SKM-1 (cell line): ENCODE measurements around the gene SIVA1.
A peak's percentile ranks its signal among the peaks of the same experiment; 100 is the strongest.

ENCODE experiments used
- DNase-seq: peaks from one replicate; lab custom pipeline; 2025; ENCODE audit not compliant: unreplicated experiment; lab: John Stamatoyannopoulos, UW

The SIVA1 gene, protein sequence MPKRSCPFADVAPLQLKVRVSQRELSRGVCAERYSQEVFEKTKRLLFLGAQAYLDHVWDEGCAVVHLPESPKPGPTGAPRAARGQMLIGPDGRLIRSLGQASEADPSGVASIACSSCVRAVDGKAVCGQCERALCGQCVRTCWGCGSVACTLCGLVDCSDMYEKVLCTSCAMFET

GRCh38 chr14:104752735-104753527, at the start of gene SIVA1:
TSS of gene SIVA1 (plus strand) at chr14:104753147. CDS start at chr14:104753202, 55 bp downstream.
- DNase-seq = peak; percentile 95

DNA sequence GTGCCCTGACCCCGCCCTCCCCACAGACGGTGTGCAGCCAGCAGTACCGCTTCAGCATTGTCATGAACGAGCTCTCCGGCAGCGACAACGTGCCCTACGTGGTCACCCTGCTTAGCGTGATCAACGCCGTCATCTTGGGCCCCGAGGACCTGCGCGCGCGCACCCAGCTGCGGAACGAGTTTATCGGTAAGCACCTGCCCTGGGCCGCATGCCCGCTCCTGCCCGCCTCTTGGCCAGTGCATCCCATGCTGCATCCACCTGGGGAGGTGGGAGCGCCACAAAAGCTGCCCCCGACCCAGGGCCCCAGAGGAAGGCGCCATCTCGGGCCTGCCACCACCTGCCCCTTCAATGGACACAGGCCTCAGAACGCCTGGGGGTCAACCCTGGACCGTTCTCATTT, 49.7 kb upstream of the SIVA1 start:
- no peak for DNase-seq

GRCh38 chr14:104704252-104704651, 48.7 kb upstream of the SIVA1 start:
- no peak for DNase-seq

DNA sequence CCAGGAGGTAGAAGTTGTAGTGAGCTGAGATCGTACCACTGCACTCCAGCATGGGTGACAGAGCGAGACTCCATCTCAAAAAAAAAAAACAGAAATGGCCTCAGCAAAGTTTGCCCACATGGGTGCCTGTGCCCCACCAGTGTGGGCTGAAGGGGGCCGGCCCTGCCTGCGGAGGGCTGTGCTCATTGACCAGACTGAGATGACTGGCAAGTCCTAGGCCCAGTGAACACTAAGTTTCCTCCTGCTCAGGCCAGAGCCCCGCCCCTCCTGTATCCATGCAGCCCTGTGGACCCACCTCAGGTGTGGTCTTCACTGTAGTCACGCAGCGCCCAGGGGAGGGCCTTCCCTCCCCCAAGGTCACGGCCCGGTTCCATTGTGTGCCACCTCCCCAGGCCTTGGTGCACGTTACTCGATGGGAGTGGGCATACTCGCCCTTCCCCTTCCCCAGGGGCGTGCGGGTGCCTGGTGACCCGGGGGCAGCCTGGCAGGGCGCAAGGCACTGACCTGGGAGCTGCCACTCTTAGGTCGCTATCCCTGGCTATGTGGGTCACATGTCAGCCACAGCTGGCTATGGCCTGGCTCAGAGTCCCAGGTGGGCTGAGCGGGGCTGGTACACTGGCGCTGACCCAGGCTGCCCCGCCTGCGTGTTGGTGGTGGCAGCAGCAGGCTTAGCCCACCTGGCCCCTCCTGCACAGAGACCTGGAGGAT, 47.5 kb upstream of the SIVA1 start:
- no peak for DNase-seq

DNA sequence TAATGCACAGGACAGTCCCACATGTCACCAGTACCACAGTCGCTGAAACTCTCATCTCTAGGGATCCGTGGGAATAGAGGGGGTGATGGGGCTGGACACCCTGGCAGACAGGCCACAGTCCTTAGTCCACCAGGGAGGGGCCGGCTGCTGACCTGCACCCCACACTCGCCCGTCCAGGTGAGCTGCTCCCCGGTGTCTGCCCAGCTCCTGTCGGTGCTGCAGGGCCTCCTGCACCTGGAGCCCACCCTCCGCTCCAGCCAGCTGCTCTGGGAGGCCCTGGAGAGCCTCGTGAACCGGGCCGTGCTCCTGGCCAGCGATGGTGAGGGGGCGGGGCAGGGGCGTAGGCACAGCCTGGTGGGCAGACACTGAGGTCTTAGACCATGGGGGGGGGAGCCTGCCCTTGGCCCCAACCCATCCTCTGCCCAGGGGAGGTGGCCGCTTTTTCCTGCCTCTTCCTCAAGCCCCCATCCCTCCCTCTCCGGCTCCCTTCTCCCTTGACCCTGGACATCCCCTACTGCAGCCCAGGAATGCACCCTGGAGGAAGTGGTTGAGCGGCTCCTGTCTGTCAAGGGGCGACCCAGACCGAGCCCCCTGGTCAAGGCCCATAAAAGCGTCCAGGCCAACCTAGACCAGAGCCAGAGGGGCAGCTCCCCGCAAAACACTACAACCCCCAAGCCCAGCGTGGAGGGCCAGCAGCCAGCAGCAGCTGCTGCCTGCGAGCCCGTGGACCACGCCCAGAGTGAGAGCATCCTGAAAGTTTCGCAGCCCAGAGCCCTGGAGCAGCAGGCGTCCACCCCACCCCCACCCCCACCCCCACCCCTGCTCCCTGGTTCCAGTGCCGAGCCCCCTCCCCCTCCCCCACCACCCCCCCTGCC, 46.0 kb upstream of the SIVA1 start:
- DNase-seq = no peak

DNA sequence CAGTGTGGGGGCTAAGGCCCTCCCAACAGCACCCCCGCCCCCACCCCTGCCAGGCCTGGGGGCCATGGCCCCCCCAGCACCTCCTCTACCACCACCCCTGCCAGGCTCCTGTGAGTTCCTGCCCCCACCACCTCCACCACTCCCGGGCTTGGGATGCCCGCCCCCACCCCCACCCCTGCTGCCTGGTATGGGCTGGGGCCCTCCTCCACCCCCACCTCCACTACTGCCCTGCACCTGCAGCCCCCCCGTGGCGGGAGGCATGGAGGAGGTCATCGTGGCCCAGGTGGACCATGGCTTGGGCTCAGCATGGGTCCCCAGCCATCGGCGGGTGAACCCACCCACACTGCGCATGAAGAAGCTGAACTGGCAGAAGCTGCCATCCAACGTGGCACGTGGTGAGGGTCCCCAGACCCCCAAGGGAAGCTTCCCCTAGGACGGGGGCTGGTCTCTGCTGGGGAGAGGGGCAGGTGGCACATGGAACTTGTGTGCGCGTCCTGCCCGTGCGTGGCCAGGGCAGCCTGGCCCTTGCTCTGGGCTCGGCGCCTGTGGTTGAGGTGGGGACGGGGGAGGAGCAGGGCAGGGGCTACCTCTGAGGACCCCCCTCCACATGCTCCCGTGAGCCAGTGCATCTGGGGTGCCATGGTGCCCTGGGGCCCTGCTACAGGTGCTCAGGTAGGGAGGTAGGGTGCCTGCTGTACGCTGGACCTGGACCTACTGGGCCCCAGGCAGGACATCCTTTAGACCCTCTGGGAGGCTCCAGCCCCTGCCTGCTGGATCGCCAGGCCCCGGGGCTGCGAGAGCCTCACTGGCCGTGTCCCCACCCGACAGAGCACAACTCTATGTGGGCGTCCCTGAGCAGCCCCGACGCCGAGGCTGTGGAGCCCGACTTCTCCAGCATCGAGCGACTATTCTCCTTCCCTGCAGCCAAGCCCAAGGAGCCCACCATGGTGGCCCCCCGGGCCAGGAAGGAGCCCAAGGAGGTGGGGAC, 45.0 kb upstream of the SIVA1 start:
- DNase-seq = no peak

GRCh38 chr14:104708606-104709268, 44.2 kb upstream of the SIVA1 start:
- DNase-seq = no peak

DNA sequence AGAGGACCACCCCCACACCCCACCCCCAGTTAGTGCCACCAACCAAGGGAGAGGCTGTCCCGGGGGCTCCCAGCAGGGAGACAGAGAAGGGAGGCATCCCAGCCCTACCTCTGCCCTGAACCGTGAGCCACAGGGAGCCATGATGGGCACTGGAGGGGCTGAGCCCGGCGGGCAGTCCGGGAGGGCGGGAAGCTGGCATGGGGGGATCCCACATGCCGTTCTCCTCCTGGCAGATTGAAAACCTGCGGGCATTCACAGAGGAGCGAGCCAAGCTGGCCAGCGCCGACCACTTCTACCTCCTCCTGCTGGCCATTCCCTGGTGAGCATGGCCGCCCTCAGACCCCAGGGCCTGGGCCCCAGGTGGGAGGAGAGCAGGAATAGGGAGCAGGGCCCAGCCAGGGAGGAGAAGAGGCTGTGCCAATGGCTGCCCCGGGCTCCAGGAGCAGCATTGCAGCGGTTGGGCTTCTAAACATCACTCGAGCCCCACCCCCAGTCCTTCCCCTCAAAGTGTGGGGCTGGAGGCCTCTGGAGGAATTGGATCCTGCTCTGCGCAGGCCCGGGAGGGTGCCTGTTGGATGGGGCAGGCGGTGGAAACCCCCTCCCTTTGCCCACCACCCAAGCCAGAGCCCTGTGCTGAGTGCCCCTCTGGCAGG, 43.4 kb upstream of the SIVA1 start:
- no peak for DNase-seq

DNA sequence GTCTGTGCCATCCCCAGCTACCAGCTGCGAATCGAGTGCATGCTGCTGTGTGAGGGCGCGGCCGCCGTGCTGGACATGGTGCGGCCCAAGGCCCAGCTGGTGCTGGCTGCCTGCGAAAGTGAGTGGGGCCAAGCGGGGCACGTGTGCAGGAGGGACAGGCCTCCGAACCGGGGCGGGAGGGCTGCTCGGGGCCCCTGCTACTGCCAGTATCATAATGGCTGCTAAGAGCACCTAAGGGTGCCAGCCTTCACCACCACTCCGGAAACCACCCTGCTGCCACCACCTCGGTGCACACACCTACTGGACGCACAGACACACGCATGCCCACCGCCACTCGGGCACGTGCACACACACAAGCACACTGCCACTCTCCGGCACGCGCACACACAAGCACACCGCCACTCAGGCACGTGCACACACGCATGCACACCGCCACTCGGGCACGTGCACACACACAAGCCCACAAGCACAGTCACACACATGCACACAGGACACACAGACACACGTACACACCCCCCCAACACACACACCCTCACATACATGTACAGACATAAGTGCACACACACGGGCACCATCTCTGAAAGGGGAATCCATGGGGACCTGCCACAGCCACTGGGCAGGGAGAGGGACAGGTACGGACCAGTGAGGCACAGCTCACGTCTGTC, 42.7 kb upstream of the SIVA1 start:
- no peak for DNase-seq

DNA sequence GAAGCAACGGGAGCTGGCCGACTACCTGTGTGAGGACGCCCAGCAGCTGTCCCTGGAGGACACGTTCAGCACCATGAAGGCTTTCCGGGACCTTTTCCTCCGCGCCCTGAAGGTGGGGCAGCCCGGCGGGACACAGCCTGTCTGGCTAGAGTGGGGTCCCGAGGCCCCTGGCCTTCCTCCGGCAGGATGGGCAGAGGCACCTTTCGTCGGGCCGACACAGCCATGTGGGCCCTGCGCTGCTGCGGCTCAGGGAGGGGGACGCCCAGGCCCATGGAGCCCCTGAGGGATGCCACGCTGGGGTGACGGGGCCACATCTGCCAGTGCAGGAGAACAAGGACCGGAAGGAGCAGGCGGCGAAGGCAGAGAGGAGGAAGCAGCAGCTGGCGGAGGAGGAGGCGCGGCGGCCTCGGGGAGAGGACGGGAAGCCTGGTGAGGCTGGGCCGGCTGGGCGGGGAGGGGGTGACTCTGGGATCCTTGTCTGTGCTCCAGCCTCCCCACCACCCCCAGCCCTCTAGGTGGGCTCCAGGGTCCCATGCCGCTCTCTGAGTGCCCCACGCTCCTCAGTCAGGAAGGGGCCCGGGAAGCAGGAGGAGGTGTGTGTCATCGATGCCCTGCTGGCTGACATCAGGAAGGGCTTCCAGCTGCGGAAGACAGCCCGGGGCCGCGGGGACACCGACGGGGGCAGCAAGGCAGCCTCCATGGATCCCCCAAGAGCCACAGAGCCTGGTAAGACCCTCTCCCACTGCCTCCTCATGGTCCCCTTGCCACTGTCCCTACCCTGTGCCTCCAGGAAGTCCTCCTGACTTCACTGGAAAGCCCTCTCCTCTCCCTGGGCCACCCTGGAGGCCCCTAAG, 39.8 kb upstream of the SIVA1 start:
- DNase-seq = no peak

- no peak for DNase-seq
Observed at GRCh38 chr14:104714066-104714465, 38.9 kb upstream of the SIVA1 start.

- DNase-seq = no peak
Observed at GRCh38 chr14:104714681-104715080, 38.3 kb upstream of the SIVA1 start.

DNA sequence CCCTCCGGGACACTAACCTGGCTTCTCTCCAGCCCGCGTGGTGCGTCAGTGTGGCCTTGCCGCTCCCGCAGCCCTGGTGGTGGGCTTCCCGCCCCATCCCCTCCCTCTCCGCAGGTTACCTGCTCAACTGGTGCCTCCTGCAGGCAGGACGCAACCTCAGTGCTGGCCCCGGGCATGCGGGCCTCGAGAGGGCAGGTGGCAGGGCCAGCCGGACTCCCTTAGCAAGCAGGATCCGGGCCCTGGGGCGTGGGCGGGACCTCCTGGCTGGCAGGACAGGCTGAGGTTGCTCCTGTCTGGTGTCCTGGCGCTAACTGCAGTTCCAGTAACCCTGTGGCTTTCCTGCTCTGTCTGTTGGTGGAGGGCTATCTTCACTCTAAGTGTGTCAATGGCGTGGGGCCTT, 37.5 kb upstream of the SIVA1 start:
- no peak for DNase-seq

DNA sequence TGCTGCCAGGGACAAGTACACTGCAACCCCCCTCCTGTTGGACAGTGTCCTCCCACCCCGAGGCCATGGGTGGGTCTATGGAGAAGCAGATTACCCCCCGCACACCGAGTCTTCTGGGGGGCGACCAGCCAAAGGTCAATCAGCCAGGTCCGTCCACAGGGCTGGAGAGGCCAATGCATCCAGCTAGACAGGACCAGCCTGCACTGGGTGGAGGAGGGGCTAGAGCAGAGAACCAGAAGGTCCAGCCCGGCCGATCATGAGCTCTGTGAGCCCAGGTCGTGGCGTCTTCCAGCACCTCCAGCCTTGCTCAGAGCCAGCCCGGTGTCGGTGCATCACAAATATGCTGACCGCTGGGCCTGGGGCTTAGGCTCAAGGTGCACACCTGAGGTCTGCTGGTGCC, 37.1 kb upstream of the SIVA1 start:
- DNase-seq = no peak

GRCh38 chr14:104717137-104717536, 35.8 kb upstream of the SIVA1 start:
- DNase-seq = no peak

DNA sequence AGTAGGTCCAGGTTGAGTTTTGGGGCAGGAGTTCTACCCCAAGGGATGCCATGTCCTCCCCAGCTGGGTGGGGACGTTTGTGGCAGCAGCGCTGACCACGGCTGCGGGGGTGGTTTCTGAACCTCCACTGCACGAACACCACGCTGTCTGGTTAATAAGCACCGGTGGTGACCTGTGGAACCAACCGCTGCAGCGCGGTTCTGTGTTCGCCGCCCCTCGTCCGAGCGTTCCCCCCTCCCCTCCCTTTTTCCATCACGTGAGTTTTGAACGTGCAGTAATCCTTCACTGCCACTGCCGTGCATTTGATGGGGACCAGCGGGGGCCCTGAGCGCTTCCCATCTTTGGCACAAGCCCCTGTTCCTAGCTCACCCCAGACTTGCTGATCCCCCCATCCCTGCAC, 35.3 kb upstream of the SIVA1 start:
- DNase-seq = no peak

- DNase-seq = no peak
Observed at GRCh38 chr14:104718147-104718546, 34.8 kb upstream of the SIVA1 start.

GRCh38 chr14:104718871-104719270, 34.1 kb upstream of the SIVA1 start:
- no peak for DNase-seq
